Measurements from ENCODE around the gene TEX52. TPM values are rescaled to one million over a fixed set of nuclear protein-coding genes. Genes with fewer than 3 reads are reported as not detected.

Gene TEX52
- total RNA-seq, 1 donor from 2014 or later, result not detected

Other genes with a start within 250 kb of the TEX52 start
- 57.7 TPM for gene FKBP4, start 62.1 kb downstream of the TEX52 start, total RNA-seq
- gene ITFG2, start 44.4 kb downstream of the TEX52 start, total RNA-seq, result 26.7 TPM
- gene NRIP2, start 22.0 kb downstream of the TEX52 start, total RNA-seq, result 11.8 TPM
- gene FOXM1, start 20.1 kb upstream of the TEX52 start, total RNA-seq, result 6.8 TPM
- gene RHNO1, start 20.2 kb upstream of the TEX52 start, total RNA-seq, result 13.4 TPM
- 18.9 TPM for gene TULP3, start 33.9 kb upstream of the TEX52 start, total RNA-seq
- 37.4 TPM for gene TEAD4, start 102.4 kb upstream of the TEX52 start, total RNA-seq
- gene TSPAN9, start 220.3 kb upstream of the TEX52 start, total RNA-seq, result 162 TPM

Measured in tongue (tissue), 1 donor.